ENCODE measurements around the gene ITGAD. TPM values are rescaled to one million over a fixed set of nuclear protein-coding genes. Genes with fewer than 3 reads are reported as not detected.

The ITGAD gene
- total RNA-seq, 1 experiment from 2014 or later, result not detected

- DNase-seq (ENCODE audit: low spot score) (no peak), ATAC-seq (no peak)
- CTCF ChIA-PET, result no interaction called here
Measured at GRCh38 chr16:31362476-31363405, 30.4 kb upstream of the ITGAD start.

GRCh38 chr16:31363721-31364120 lies 29.4 kb upstream of the ITGAD start:
- ATAC-seq, result no peak
- TF ChIP-seq ZNF425 (CRISPR knock-in tag; conservative IDR thresholded peaks at IDR 0.05) (no peak), HMGXB4 (CRISPR knock-in tag; IDR thresholded peaks at IDR 0.05) (no peak), SMAD3 (CRISPR knock-in tag; IDR thresholded peaks at IDR 0.05; ENCODE audit: borderline replicate concordance) (no peak), CBFB (CRISPR knock-in tag; IDR thresholded peaks at IDR 0.05; ENCODE audit: low read depth) (no peak)
- no peak overlapping the region for H3K4me3 Mint-ChIP-seq
- H3K36me3 Mint-ChIP-seq, result no peaks in the 10 kb centered on the region
- peaks cover 4% of the 10 kb centered on the region; the same call in 1 of the 2 replicates for H3K27me3 Mint-ChIP-seq (ENCODE audit: low read depth)
- CTCF ChIA-PET, result no interaction called here
- H3K4me1 Mint-ChIP-seq, result no peaks in the 10 kb centered on the region
- POLR2A ChIA-PET, result no interaction called here
- no peak overlapping the region for H3K27ac Mint-ChIP-seq
- no peak for DNase-seq (ENCODE audit: low spot score)
- peaks cover 5% of the 10 kb centered on the region for H3K9me3 Mint-ChIP-seq

More at GRCh38 chr16:31362476-31363405, 30.4 kb upstream of the ITGAD start:
- H3K36me3 Mint-ChIP-seq, result no peaks in the 10 kb centered on the region
- no peak overlapping the region for H3K27ac Mint-ChIP-seq
- H3K4me1 Mint-ChIP-seq, result no peaks in the 10 kb centered on the region
- H3K9me3 Mint-ChIP-seq, result peaks cover 2% of the 10 kb centered on the region
- TF ChIP-seq CTCF (IDR thresholded peaks at IDR 0.05) (no peak), ETV6 (CRISPR knock-in tag; IDR thresholded peaks at IDR 0.05) (no peak), ZNF263 (CRISPR knock-in tag; IDR thresholded peaks at IDR 0.05; ENCODE audit: low read depth) (no peak), ZNF671 (CRISPR knock-in tag; IDR thresholded peaks at IDR 0.05) (no peak), E2F5 (CRISPR knock-in tag; IDR thresholded peaks at IDR 0.05) (no peak), USF1 (CRISPR knock-in tag; IDR thresholded peaks at IDR 0.05) (no peak), TEAD4 (CRISPR knock-in tag; IDR thresholded peaks at IDR 0.05) (no peak), TCF7 (CRISPR knock-in tag; IDR thresholded peaks at IDR 0.05; ENCODE audit: low read depth) (no peak), HMGA2 (CRISPR knock-in tag; IDR thresholded peaks at IDR 0.05) (no peak), RORB (CRISPR knock-in tag; IDR thresholded peaks at IDR 0.05) (no peak), STAT6 (CRISPR knock-in tag; conservative IDR thresholded peaks at IDR 0.05; ENCODE audit: low read depth) (no peak)
- H3K4me3 Mint-ChIP-seq, result no peak overlapping the region
- peaks cover 4% of the 10 kb centered on the region; the same call in 1 of the 2 replicates for H3K27me3 Mint-ChIP-seq (ENCODE audit: low read depth)
- POLR2A ChIA-PET, result no interaction called here
